Measurements from ENCODE around the gene DKK3. TPM values are rescaled to one million over a fixed set of nuclear protein-coding genes. Genes with fewer than 3 reads are reported as not detected.

The DKK3 gene
- total RNA-seq, 4 donors from 2014 or later: 94.3 to 191 (median 127) TPM

- intact Hi-C loops (cut with DNase I): no loop called here
- H3K27ac ChIP-seq (replicated peaks in 1 of 4): no peak overlapping the region
- no peaks in the 10 kb centered on the region for H3K36me3 ChIP-seq
- H3K4me3 ChIP-seq: no peak overlapping the region
- no peak for DNase-seq (ENCODE audit: extremely low spot score)
- no peaks in the 10 kb centered on the region for H3K27me3 ChIP-seq
- TF ChIP-seq POLR2AphosphoS5 (IDR thresholded peaks at IDR 0.05) (no peak), EP300 (IDR thresholded peaks at IDR 0.05) (no peak)
- WGBS: 90% methylated on average over 2 of the region's 2 CpGs
- H3K4me1 ChIP-seq: peaks cover 19 to 44% (median 34%) of the 10 kb centered on the region in 4 donors
- H3K9me3 ChIP-seq: no peaks in the 10 kb centered on the region
These were observed 12.1 kb upstream of the DKK3 start for GRCh38 chr11:12020546-12020945.

- Histone ChIP-seq H3K4me3 (no peak overlapping the region), H3K27me3 (no peaks in the 10 kb centered on the region), H3K36me3 (no peaks in the 10 kb centered on the region), H3K27ac (replicated peaks in 1 of 4) (peak overlapping the region in 3 of 4 donors; percentile 27 to 46 (median 38)), H3K9me3 (no peaks in the 10 kb centered on the region), H3K4me1 (peaks cover 19 to 44% (median 34%) of the 10 kb centered on the region in 4 donors)
- DNase-seq (ENCODE audit: extremely low spot score): no peak
- no peak for TF ChIP-seq POLR2A (IDR thresholded peaks at IDR 0.05; ENCODE audit: low read depth)
- TF ChIP-seq CTCF (IDR thresholded peaks at IDR 0.05): no peak
- no peak for TF ChIP-seq EP300 (IDR thresholded peaks at IDR 0.05)
- TF ChIP-seq POLR2AphosphoS5 (IDR thresholded peaks at IDR 0.05): no peak
- WGBS: 61% methylated on average over 3 of the region's 3 CpGs
- intact Hi-C loops (cut with DNase I): no loop called here
These were observed 11.5 kb upstream of the DKK3 start for GRCh38 chr11:12019866-12020416.

- TF ChIP-seq POLR2A (IDR thresholded peaks at IDR 0.05; ENCODE audit: low read depth) (no peak), POLR2AphosphoS5 (IDR thresholded peaks at IDR 0.05) (no peak), CTCF (IDR thresholded peaks at IDR 0.05) (no peak)
- no peak for DNase-seq (ENCODE audit: extremely low spot score)
- 72% methylated on average over 9 of the region's 9 CpGs for WGBS
- Histone ChIP-seq H3K4me1 (peaks cover 19 to 44% (median 34%) of the 10 kb centered on the region in 4 donors), H3K9me3 (no peaks in the 10 kb centered on the region), H3K36me3 (no peaks in the 10 kb centered on the region), H3K27ac (replicated peaks in 1 of 4) (peak overlapping the region in 3 of 4 donors; percentile 27 to 46 (median 38)), H3K4me3 (no peak overlapping the region), H3K27me3 (no peaks in the 10 kb centered on the region)
- intact Hi-C loops (cut with DNase I): no loop called here
These were observed 10.9 kb upstream of the DKK3 start for GRCh38 chr11:12019337-12019736.

GRCh38 chr11:12017865-12018453 is 9.5 kb upstream of the DKK3 start:
- H3K27ac ChIP-seq (replicated peaks in 1 of 4): peak overlapping the region; percentile 26 to 71 (median 64)
- no peak overlapping the region for H3K4me3 ChIP-seq
- no peaks in the 10 kb centered on the region for H3K9me3 ChIP-seq
- no peaks in the 10 kb centered on the region for H3K36me3 ChIP-seq
- 71% methylated on average over 3 of the region's 3 CpGs for WGBS
- H3K4me1 ChIP-seq: peaks cover 19 to 44% (median 34%) of the 10 kb centered on the region in 4 donors
- intact Hi-C loops (cut with DNase I): no loop called here
- TF ChIP-seq EP300 (IDR thresholded peaks at IDR 0.05) (no peak), CTCF (IDR thresholded peaks at IDR 0.05) (no peak), POLR2AphosphoS5 (IDR thresholded peaks at IDR 0.05) (no peak), POLR2A (IDR thresholded peaks at IDR 0.05; ENCODE audit: low read depth) (no peak)
- DNase-seq (ENCODE audit: extremely low spot score): no peak
- H3K27me3 ChIP-seq: no peaks in the 10 kb centered on the region

- no peaks in the 10 kb centered on the region for H3K27me3 ChIP-seq
- no peak overlapping the region for H3K4me3 ChIP-seq
- peaks cover 19 to 44% (median 34%) of the 10 kb centered on the region in 4 donors for H3K4me1 ChIP-seq
- H3K27ac ChIP-seq (replicated peaks in 1 of 4): peak overlapping the region; percentile 26 to 71 (median 64)
- intact Hi-C loops (cut with DNase I): no loop called here
- no peaks in the 10 kb centered on the region for H3K36me3 ChIP-seq
- no peaks in the 10 kb centered on the region for H3K9me3 ChIP-seq
- WGBS: 38% methylated on average over 5 of the region's 5 CpGs
- TF ChIP-seq POLR2A (IDR thresholded peaks at IDR 0.05; ENCODE audit: low read depth) (no peak), POLR2AphosphoS5 (IDR thresholded peaks at IDR 0.05) (peak; percentile 30 to 43), EP300 (IDR thresholded peaks at IDR 0.05) (no peak), CTCF (IDR thresholded peaks at IDR 0.05) (no peak)
- no peak for DNase-seq (ENCODE audit: extremely low spot score)
These were observed 8.8 kb upstream of the DKK3 start for GRCh38 chr11:12017243-12017678.
